ENCODE measurements around the gene MAPK4. TPM values are rescaled to one million over a fixed set of nuclear protein-coding genes. Genes with fewer than 3 reads are reported as not detected.

Gene MAPK4
- total RNA-seq, 3 donors from 2014 or later = 0.64 to 1.9 (median 1.3) TPM

- DNase-seq (ENCODE audit: low spot score in 2 of 2) = no peak
- Histone ChIP-seq H3K27ac (no peak overlapping the region), H3K36me3 (no peaks in the 10 kb centered on the region), H3K9me3 (no peaks in the 10 kb centered on the region), H3K27me3 (no peaks in the 10 kb centered on the region), H3K4me3 (no peak overlapping the region), H3K4me1 (no peaks in the 10 kb centered on the region)
- intact Hi-C loops (cut with DNase I; ENCODE audit: low total_unique reads) = no loop called here
- TF ChIP-seq CTCF (IDR thresholded peaks at IDR 0.05) = no peak
- no peak for TF ChIP-seq POLR2A (IDR thresholded peaks at IDR 0.05)
- no peak for TF ChIP-seq POLR2AphosphoS5 (IDR thresholded peaks at IDR 0.05)
These were observed 71.0 kb downstream of the MAPK4 start for GRCh38 chr18:50630895-50631294.

DNA sequence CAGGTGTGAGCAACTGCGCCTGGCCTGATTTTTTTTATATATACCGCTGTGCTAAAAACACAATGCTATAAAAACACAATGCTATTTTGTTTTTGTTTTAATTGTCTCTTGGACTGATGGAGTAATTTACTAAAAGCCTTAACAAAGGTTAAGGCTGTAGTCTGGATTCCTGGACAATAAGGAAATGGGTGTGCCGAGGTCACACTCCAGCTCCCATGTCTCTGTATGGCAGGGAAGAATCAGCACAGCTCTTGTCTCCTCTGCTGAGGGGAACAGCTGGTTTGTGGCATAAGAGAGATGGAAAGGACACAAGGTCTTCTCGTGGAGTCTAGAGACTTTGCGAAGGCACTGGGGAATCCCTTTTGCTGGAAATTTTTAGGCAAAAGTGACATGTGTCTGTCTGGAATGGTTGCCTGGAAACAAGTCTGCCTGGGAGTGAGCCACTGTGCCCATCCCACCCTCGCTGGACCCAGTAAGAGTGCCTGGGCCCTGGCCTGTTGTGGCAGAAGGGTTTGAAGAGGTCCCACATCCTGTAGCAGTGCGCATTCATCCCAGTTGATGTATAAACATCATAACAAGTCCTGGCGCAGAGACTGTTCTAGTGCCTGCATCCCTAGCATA lies 73.1 kb downstream of the MAPK4 start:
- no peak for TF ChIP-seq CTCF (IDR thresholded peaks at IDR 0.05)
- no peak for TF ChIP-seq POLR2A (IDR thresholded peaks at IDR 0.05)
- no peaks in the 10 kb centered on the region for H3K4me1 ChIP-seq
- no peaks in the 10 kb centered on the region for H3K36me3 ChIP-seq
- DNase-seq (ENCODE audit: low spot score in 2 of 2) = no peak
- H3K27me3 ChIP-seq = no peaks in the 10 kb centered on the region
- no peak overlapping the region for H3K27ac ChIP-seq
- no peak overlapping the region for H3K4me3 ChIP-seq
- H3K9me3 ChIP-seq = no peaks in the 10 kb centered on the region
- intact Hi-C loops (cut with DNase I; ENCODE audit: low total_unique reads) = no loop called here

DNA sequence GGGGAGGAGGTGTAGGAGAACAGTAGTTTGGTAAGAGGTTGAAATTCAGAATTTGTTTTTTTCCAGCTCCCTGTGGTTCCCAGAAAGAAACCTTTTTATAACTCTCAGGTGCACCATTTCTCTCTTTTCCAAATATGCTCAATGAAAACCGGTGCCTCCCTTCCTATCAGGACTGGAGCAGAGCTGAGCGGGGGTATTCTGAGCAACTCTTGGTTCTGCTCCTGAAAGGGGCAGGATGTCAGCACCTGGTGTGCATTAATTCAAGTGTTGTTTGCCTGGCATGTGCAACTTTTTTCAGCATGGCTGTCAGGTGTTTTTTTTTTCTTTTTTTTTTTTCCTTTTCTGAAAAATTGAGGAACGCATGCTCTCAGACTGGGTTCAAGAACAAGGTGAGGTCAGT lies 74.1 kb downstream of the MAPK4 start:
- no peak for DNase-seq (ENCODE audit: low spot score in 2 of 2)
- Histone ChIP-seq H3K27ac (no peak overlapping the region), H3K4me1 (no peaks in the 10 kb centered on the region), H3K27me3 (no peaks in the 10 kb centered on the region), H3K4me3 (no peak overlapping the region), H3K36me3 (no peaks in the 10 kb centered on the region), H3K9me3 (no peaks in the 10 kb centered on the region)
- intact Hi-C loops (cut with DNase I; ENCODE audit: low total_unique reads) = no loop called here
- TF ChIP-seq POLR2A (IDR thresholded peaks at IDR 0.05) = no peak
- no peak for TF ChIP-seq CTCF (IDR thresholded peaks at IDR 0.05)
- TF ChIP-seq POLR2AphosphoS5 (IDR thresholded peaks at IDR 0.05) = no peak

GRCh38 chr18:50636366-50637057 lies 76.6 kb downstream of the MAPK4 start:
- Histone ChIP-seq H3K4me3 (no peak overlapping the region), H3K27me3 (no peaks in the 10 kb centered on the region), H3K36me3 (no peaks in the 10 kb centered on the region), H3K9me3 (no peaks in the 10 kb centered on the region), H3K4me1 (no peaks in the 10 kb centered on the region), H3K27ac (no peak overlapping the region)
- TF ChIP-seq POLR2AphosphoS5 (IDR thresholded peaks at IDR 0.05) (no peak), CTCF (IDR thresholded peaks at IDR 0.05) (no peak), POLR2A (IDR thresholded peaks at IDR 0.05) (no peak)
- no peak for DNase-seq (ENCODE audit: low spot score in 2 of 2)
- intact Hi-C loops (cut with DNase I; ENCODE audit: low total_unique reads) = no loop called here

- TF ChIP-seq CTCF (IDR thresholded peaks at IDR 0.05) = no peak
- no peak for TF ChIP-seq POLR2A (IDR thresholded peaks at IDR 0.05)
- Histone ChIP-seq H3K4me1 (no peaks in the 10 kb centered on the region), H3K27ac (no peak overlapping the region), H3K4me3 (no peak overlapping the region), H3K9me3 (no peaks in the 10 kb centered on the region), H3K27me3 (no peaks in the 10 kb centered on the region), H3K36me3 (no peaks in the 10 kb centered on the region)
- intact Hi-C loops (cut with DNase I; ENCODE audit: low total_unique reads) = no loop called here
- no peak for DNase-seq (ENCODE audit: low spot score in 2 of 2)
These were observed 78.4 kb downstream of the MAPK4 start for GRCh38 chr18:50638016-50638883.

All from breast epithelium (tissue), 4 donors.